A673 (cell line): ENCODE measurements around the gene PCCA. TPM values are rescaled to one million over a fixed set of nuclear protein-coding genes. Genes with fewer than 3 reads are reported as not detected.

Experiments
- BruUV-seq: library from RNA; stranded (reverse); fragments of 400-500 nt; replicated peaks from 2 replicates; lab custom pipeline; 2021; lab: Mats Ljungman, UMichigan
- CTCF ChIA-PET: fragments of 300-600 bp; sonication (Branson Sonifier 250); formaldehyde crosslinking; loops from one replicate; lab custom pipeline; 2022; ENCODE audit warnings: antibody characterized with exemption; lab: Charles Lee
- POLR2A ChIA-PET: fragments of 300-600 bp; sonication (Branson Sonifier 250); formaldehyde crosslinking; loops from one replicate; lab custom pipeline; 2022; ENCODE audit warnings: antibody characterized with exemption; ENCODE audit not compliant: low non-redundant PET; lab: Charles Lee
- DNase-seq: peaks from one replicate; pipeline ENCODE4 v3.0.0-alpha.2; 2015; ENCODE audit warnings: low spot score
- H3K27ac ChIP-seq: fragments of 200-600 bp; sonication (generic); 2 replicates; pipeline ENCODE4 v1.5.1; 2016; ENCODE audit warnings: mixed run types, low read depth, mild to moderate bottlenecking, mixed read lengths, antibody characterized with exemption, low read length; ENCODE audit not compliant: poor library complexity, severe bottlenecking
- H3K27me3 ChIP-seq: fragments of 200-600 bp; sonication (generic); replicated peaks from 2 replicates; pipeline ENCODE4 v1.6.1; 2017; ENCODE audit warnings: mixed run types, low read depth, mild to moderate bottlenecking, mixed read lengths, antibody characterized with exemption, low read length; ENCODE audit not compliant: insufficient read depth, poor library complexity
- H3K36me3 ChIP-seq: fragments of 200-600 bp; sonication (generic); 2 replicates; pipeline ENCODE4 v1.6.1; 2016; ENCODE audit warnings: mixed run types, mild to moderate bottlenecking, mixed read lengths, antibody characterized with exemption, low read length; ENCODE audit not compliant: insufficient read depth, poor library complexity, severe bottlenecking
- H3K4me1 ChIP-seq: fragments of 200-600 bp; sonication (generic); 2 replicates; pipeline ENCODE4 v1.6.1; 2017; ENCODE audit warnings: mixed run types, mild to moderate bottlenecking, mixed read lengths, antibody characterized with exemption, low read length; ENCODE audit not compliant: insufficient read depth, poor library complexity, severe bottlenecking
- H3K4me3 ChIP-seq: fragments of 200-600 bp; sonication (generic); 2 replicates; pipeline ENCODE4 v1.5.1; 2016; ENCODE audit warnings: low read depth, mixed run types, mild to moderate bottlenecking, mixed read lengths, low read length; ENCODE audit not compliant: poor library complexity, severe bottlenecking
- H3K9me3 ChIP-seq: fragments of 200-600 bp; sonication (generic); 2 replicates; pipeline ENCODE4 v1.6.1; 2016; ENCODE audit warnings: mixed run types, low read depth, mild to moderate bottlenecking, mixed read lengths, antibody characterized with exemption, low read length; ENCODE audit not compliant: poor library complexity, severe bottlenecking
- EZH2 ChIP-seq: fragments of 200-600 bp; sonication (generic); IDR thresholded peaks from 2 replicates; pipeline ENCODE4 v1.6.1; 2017; ENCODE audit warnings: borderline replicate concordance, low read depth, mild to moderate bottlenecking, mixed read lengths, antibody characterized with exemption, low read length; ENCODE audit not compliant: poor library complexity, severe bottlenecking
- intact Hi-C: fragments of 100-400 bp; cut with micrococcal nuclease; formaldehyde crosslinking; loops from one replicate; pipeline ENCODE4 v1.10.0; 2022; ENCODE audit not compliant: unreplicated experiment
- total RNA-seq: library from RNA; stranded (reverse); gene quantifications from 2 replicates; pipeline ENCODE4 v1.2.3, GENCODE V29; 2021
- TF ChIP-seq, protein P1 (sequence below): fragments of 300-800, 200-600 bp; sonication (generic); conservative IDR thresholded peaks from 2 replicates; pipeline ENCODE4 v1.5.1; 2017; ENCODE audit warnings: low read depth, mild to moderate bottlenecking, antibody characterized with exemption, low read length, moderate library complexity, mixed read lengths

The PCCA gene
- total RNA-seq, 1 experiment from 2014 or later = 93.0 TPM

GRCh38 chr13:100356889-100357288, 268.0 kb downstream of the PCCA start:
- H3K36me3 ChIP-seq = peaks cover 5% of the 10 kb centered on the region

DNA sequence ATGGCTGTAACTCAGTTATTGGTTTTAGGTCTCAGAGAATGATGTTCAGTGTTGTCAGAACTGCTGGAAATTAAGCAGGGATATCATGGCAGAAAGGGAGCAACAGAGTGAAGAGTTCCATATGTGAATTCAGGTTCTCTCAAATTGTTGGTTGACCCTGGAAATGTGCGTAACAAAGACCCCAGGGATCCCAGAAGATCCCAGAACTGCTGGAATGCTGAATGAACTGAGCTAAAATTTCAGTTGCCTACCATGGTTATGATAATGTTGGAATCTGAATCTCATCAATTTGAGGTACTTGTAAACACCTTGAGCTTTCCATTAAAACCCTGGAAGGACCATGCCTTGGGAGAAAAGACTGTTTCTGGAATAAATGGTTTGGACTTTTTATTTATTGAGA, 268.9 kb downstream of the PCCA start:
- POLR2A ChIA-PET = no interaction called here
- no peak overlapping the region for H3K4me3 ChIP-seq
- no peaks in the 10 kb centered on the region for H3K9me3 ChIP-seq
- intact Hi-C loops = no loop called here
- DNase-seq = no peak
- peaks cover 5% of the 10 kb centered on the region for H3K36me3 ChIP-seq
- CTCF ChIA-PET = no interaction called here
- no peak for TF ChIP-seq EZH2
- TF ChIP-seq, protein P1, sequence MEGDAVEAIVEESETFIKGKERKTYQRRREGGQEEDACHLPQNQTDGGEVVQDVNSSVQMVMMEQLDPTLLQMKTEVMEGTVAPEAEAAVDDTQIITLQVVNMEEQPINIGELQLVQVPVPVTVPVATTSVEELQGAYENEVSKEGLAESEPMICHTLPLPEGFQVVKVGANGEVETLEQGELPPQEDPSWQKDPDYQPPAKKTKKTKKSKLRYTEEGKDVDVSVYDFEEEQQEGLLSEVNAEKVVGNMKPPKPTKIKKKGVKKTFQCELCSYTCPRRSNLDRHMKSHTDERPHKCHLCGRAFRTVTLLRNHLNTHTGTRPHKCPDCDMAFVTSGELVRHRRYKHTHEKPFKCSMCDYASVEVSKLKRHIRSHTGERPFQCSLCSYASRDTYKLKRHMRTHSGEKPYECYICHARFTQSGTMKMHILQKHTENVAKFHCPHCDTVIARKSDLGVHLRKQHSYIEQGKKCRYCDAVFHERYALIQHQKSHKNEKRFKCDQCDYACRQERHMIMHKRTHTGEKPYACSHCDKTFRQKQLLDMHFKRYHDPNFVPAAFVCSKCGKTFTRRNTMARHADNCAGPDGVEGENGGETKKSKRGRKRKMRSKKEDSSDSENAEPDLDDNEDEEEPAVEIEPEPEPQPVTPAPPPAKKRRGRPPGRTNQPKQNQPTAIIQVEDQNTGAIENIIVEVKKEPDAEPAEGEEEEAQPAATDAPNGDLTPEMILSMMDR = no peak
- H3K27ac ChIP-seq = no peak overlapping the region
- BruUV-seq = no TSS peak
- H3K4me1 ChIP-seq = peaks cover 6% of the 10 kb centered on the region
- H3K27me3 ChIP-seq = no peaks in the 10 kb centered on the region

More at GRCh38 chr13:100356889-100357288, 268.0 kb downstream of the PCCA start:
- intact Hi-C loops = no loop called here
- H3K27me3 ChIP-seq = no peaks in the 10 kb centered on the region
- no peaks in the 10 kb centered on the region for H3K9me3 ChIP-seq
- no peak for DNase-seq
- ChIA-PET CTCF (no interaction called here), POLR2A (no interaction called here)
- no peak overlapping the region for H3K4me3 ChIP-seq
- H3K27ac ChIP-seq = no peak overlapping the region
- no TSS peak for BruUV-seq
- no peaks in the 10 kb centered on the region for H3K4me1 ChIP-seq
- TF ChIP-seq, protein P1 = no peak
- no peak for TF ChIP-seq EZH2

GRCh38 chr13:100361504-100361903, 272.6 kb downstream of the PCCA start:
- Histone ChIP-seq H3K9me3 (no peaks in the 10 kb centered on the region), H3K27ac (no peak overlapping the region), H3K36me3 (peaks cover 5% of the 10 kb centered on the region), H3K4me1 (peaks cover 11% of the 10 kb centered on the region), H3K4me3 (no peak overlapping the region), H3K27me3 (no peaks in the 10 kb centered on the region)
- TF ChIP-seq EZH2 = no peak
- TF ChIP-seq, protein P1 = no peak
- intact Hi-C loops = no loop called here
- ChIA-PET POLR2A (no interaction called here), CTCF (no interaction called here)
- BruUV-seq = no TSS peak
- DNase-seq = no peak
